ENCODE measurements around the gene ESPN.

DNA sequence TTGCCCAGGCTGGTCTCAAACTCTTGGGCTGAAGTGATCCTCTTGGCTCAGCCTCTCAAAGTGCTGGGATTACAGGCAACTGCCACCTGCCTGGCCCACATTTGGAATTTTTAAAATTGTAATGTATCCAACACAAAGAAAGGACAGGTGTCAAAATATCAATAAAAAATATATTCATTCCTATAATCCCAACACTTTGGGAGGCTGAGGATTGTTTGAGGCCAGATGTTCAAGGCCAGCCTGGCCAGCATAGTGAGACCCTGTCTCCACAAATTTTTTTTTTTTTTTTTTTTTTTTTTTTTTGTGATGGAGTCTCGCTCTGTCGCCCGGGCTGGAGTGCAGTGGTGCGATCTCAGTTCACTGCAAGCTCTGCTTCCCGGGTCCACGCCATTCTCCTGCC is 14.8 kb upstream of the ESPN start:
- TF ChIP-seq, protein P1, sequence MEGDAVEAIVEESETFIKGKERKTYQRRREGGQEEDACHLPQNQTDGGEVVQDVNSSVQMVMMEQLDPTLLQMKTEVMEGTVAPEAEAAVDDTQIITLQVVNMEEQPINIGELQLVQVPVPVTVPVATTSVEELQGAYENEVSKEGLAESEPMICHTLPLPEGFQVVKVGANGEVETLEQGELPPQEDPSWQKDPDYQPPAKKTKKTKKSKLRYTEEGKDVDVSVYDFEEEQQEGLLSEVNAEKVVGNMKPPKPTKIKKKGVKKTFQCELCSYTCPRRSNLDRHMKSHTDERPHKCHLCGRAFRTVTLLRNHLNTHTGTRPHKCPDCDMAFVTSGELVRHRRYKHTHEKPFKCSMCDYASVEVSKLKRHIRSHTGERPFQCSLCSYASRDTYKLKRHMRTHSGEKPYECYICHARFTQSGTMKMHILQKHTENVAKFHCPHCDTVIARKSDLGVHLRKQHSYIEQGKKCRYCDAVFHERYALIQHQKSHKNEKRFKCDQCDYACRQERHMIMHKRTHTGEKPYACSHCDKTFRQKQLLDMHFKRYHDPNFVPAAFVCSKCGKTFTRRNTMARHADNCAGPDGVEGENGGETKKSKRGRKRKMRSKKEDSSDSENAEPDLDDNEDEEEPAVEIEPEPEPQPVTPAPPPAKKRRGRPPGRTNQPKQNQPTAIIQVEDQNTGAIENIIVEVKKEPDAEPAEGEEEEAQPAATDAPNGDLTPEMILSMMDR (IDR thresholded peaks at IDR 0.05 in 8 of 11, conservative IDR thresholded peaks at IDR 0.05 in 3 of 11), result no peak
- TF ChIP-seq POLR2A (IDR thresholded peaks at IDR 0.05) (no peak), POLR2AphosphoS5 (IDR thresholded peaks at IDR 0.05) (no peak)

Measured in spleen (tissue), 7 donors.